ENCODE results near the gene ALKBH8. TPM values are rescaled to one million over a fixed set of nuclear protein-coding genes. Genes with fewer than 3 reads are reported as not detected.
"Not testable (repeated sequence)": the region's sequence is repeated elsewhere in the genome, so short reads cannot be mapped to it uniquely, and the experiment has no call there.

ALKBH8 gene
- total RNA-seq, 3 donors from 2014 or later (not counting 1 experiment from before 2014, with no cell fraction given), result 6.9 to 11.8 (median 9.0) TPM

DNA sequence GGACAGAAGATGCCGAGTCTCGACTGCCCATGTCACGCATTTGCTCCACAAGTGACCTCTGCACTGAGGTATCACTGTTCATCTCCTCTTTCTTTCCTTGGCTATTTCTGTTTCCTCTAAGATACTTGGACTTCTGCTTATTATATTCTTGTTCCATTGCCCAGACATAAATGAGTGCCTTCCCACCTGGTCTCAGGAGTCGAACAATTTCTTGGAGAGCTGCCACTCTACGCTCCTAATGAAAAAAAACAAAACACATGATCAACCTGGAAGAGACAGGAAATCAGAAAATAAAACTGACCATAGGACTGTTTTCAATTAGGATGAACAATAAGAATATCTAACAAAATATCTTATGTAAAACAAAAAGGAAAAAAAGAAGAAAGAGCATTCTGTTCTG, 60.6 kb downstream of the ALKBH8 start:
- Histone ChIP-seq H3K4me1 (ENCODE audit: control insufficient read depth, insufficient read depth, low read length) (no peaks in the 10 kb centered on the region), H3K9me3 (ENCODE audit: control insufficient read depth, insufficient read depth, low read length) (peaks cover 5% of the 10 kb centered on the region), H3K36me3 (ENCODE audit: control insufficient read depth, insufficient read depth, low read length) (peaks cover 37% of the 10 kb centered on the region), H3K4me3 (ENCODE audit: low read length) (no peak overlapping the region), H3K27ac (ENCODE audit: low read length) (no peak overlapping the region), H3K27me3 (ENCODE audit: control insufficient read depth, insufficient read depth, low read length) (no peaks in the 10 kb centered on the region)
- no peaks in the 10 kb centered on the region for H3K4me1 Mint-ChIP-seq
- H3K27me3 Mint-ChIP-seq (ENCODE audit: low read depth in 2 of 2), result no peaks in the 10 kb centered on the region
- H3K27ac Mint-ChIP-seq, result no peak overlapping the region
- H3K36me3 Mint-ChIP-seq, result peaks cover 34% of the 10 kb centered on the region
- no peak overlapping the region for H3K4me3 Mint-ChIP-seq
- intact Hi-C loops (cut with micrococcal nuclease), result no loop called here
- peaks cover 0 to 7% of the 10 kb centered on the region in 2 donors for H3K9me3 Mint-ChIP-seq
- WGBS (ENCODE audit: insufficient coverage), result 100% methylated on average over 5 of the region's 5 CpGs
- ATAC-seq, result no peak
- no peak for DNase-seq
- TF ChIP-seq CTCF (IDR thresholded peaks at IDR 0.05), result no peak

DNA sequence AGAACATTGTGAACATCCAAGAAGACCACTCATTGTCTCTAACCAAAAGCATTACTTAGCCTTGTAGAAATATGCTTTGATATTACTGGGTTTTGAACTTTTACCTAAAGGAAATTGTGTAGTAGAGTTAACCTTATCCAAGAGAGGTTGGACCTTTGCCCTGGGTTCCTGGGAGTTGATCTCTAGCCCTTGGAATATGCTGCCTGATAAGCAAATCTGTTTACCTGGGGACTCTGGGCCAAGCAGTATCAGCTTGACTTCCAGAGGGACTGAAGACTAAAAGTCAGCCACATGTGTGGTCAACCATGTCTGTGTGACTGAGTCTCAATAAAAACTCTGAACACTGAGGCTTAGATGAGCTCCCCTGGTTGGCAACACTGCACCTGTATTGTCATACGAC, 63.8 kb downstream of the ALKBH8 start:
- DNase-seq, result no peak
- peaks cover 34% of the 10 kb centered on the region for H3K36me3 Mint-ChIP-seq
- ATAC-seq, result no peak
- peaks cover 0 to 7% of the 10 kb centered on the region in 2 donors for H3K9me3 Mint-ChIP-seq
- intact Hi-C loops (cut with micrococcal nuclease), result no loop called here
- H3K27me3 Mint-ChIP-seq (ENCODE audit: low read depth in 2 of 2), result no peaks in the 10 kb centered on the region
- Histone ChIP-seq H3K4me3 (ENCODE audit: low read length) (no peak overlapping the region), H3K36me3 (ENCODE audit: control insufficient read depth, insufficient read depth, low read length) (peaks cover 34% of the 10 kb centered on the region), H3K27ac (ENCODE audit: low read length) (no peak overlapping the region), H3K4me1 (ENCODE audit: control insufficient read depth, insufficient read depth, low read length) (no peaks in the 10 kb centered on the region), H3K27me3 (ENCODE audit: control insufficient read depth, insufficient read depth, low read length) (no peaks in the 10 kb centered on the region), H3K9me3 (ENCODE audit: control insufficient read depth, insufficient read depth, low read length) (peaks cover 5% of the 10 kb centered on the region)
- no peaks in the 10 kb centered on the region for H3K4me1 Mint-ChIP-seq
- TF ChIP-seq CTCF (IDR thresholded peaks at IDR 0.05), result no peak
- no peak overlapping the region for H3K4me3 Mint-ChIP-seq
- no peak overlapping the region for H3K27ac Mint-ChIP-seq
- 100% methylated on average over 1 of the region's 1 CpG for WGBS (ENCODE audit: insufficient coverage)

DNA sequence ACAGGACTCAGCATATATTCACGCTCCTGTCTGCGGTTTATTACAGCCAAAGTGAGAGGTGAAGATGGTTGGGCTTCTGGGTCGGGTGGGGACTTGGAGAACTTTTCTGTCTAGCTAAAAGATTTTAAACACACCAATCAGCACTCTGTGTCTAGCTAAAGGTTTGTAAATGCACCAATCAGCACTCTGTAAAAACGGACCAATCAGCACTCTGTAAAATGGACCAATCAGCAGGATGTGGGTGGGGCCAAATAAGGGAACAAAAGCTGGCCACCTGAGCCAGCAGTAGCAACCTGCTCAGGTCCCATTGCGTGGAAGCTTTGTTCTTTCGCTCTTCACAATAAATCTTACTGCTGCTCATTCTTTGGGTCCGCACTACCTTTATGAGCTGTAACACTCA, 68.2 kb downstream of the ALKBH8 start:
- ATAC-seq; H3K27ac ChIP-seq (ENCODE audit: low read length); H3K9me3 Mint-ChIP-seq; H3K9me3 ChIP-seq (ENCODE audit: control insufficient read depth, insufficient read depth, low read length); H3K4me1 ChIP-seq (ENCODE audit: control insufficient read depth, insufficient read depth, low read length); DNase-seq; H3K4me1 Mint-ChIP-seq; H3K27me3 ChIP-seq (ENCODE audit: control insufficient read depth, insufficient read depth, low read length); H3K36me3 Mint-ChIP-seq; H3K27ac Mint-ChIP-seq; H3K27me3 Mint-ChIP-seq (ENCODE audit: low read depth in 2 of 2); H3K4me3 Mint-ChIP-seq; H3K4me3 ChIP-seq (ENCODE audit: low read length); intact Hi-C loops (cut with micrococcal nuclease): not testable (repeated sequence)
- WGBS (ENCODE audit: insufficient coverage), result 89% methylated on average over 7 of the region's 7 CpGs
- peaks cover 11% of the 10 kb centered on the region for H3K36me3 ChIP-seq (ENCODE audit: control insufficient read depth, insufficient read depth, low read length)

DNA sequence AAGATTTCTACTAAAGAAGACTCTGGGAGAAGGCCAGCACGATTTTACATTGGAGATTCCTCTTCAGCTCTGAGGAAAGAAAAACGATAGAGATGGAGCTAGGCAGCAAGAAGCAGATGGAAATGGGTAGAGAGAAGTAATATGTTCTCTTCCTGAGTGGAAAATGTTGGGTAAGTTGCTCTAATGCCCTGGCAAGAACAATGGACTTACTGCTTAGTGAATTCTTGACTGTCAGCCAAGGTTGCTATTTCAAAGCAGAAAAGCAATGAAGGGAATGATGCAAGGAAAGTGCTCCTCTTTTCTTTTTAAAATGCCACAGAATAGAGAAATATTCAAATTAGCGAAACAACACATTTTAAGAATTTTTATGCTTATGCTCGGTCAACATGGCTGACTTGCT, 69.5 kb downstream of the ALKBH8 start:
- intact Hi-C loops (cut with micrococcal nuclease), result no loop called here
- H3K4me3 Mint-ChIP-seq, result no peak overlapping the region
- peaks cover 2% of the 10 kb centered on the region for H3K36me3 ChIP-seq (ENCODE audit: control insufficient read depth, insufficient read depth, low read length)
- H3K27ac Mint-ChIP-seq, result no peak overlapping the region
- H3K9me3 Mint-ChIP-seq, result no peaks in the 10 kb centered on the region
- no peaks in the 10 kb centered on the region for H3K27me3 ChIP-seq (ENCODE audit: control insufficient read depth, insufficient read depth, low read length)
- no peaks in the 10 kb centered on the region for H3K9me3 ChIP-seq (ENCODE audit: control insufficient read depth, insufficient read depth, low read length)
- no peak overlapping the region for H3K27ac ChIP-seq (ENCODE audit: low read length)
- H3K4me1 ChIP-seq (ENCODE audit: control insufficient read depth, insufficient read depth, low read length), result no peaks in the 10 kb centered on the region
- no peak overlapping the region for H3K4me3 ChIP-seq (ENCODE audit: low read length)
- no peaks in the 10 kb centered on the region for H3K36me3 Mint-ChIP-seq
- ATAC-seq (no peak), DNase-seq (no peak)
- 84% methylated on average over 4 of the region's 4 CpGs for WGBS (ENCODE audit: insufficient coverage)
- TF ChIP-seq CTCF (IDR thresholded peaks at IDR 0.05), result no peak
- H3K27me3 Mint-ChIP-seq (ENCODE audit: low read depth in 2 of 2), result peaks cover 0 to 4% of the 10 kb centered on the region in 2 donors
- H3K4me1 Mint-ChIP-seq, result no peaks in the 10 kb centered on the region
